NCI-H345 treated with DMSO at 0.1 percent for 48 hours (cell line): ENCODE results near the gene MAGEA12.
"Not testable (repeated sequence)": the region's sequence is repeated elsewhere in the genome, so short reads cannot be mapped to it uniquely, and the experiment has no call there.

Experiments
- DNase-seq: peaks from one replicate; lab custom pipeline; 2025; ENCODE audit not compliant: unreplicated experiment; lab: John Stamatoyannopoulos, UW

MAGEA12 gene

DNA sequence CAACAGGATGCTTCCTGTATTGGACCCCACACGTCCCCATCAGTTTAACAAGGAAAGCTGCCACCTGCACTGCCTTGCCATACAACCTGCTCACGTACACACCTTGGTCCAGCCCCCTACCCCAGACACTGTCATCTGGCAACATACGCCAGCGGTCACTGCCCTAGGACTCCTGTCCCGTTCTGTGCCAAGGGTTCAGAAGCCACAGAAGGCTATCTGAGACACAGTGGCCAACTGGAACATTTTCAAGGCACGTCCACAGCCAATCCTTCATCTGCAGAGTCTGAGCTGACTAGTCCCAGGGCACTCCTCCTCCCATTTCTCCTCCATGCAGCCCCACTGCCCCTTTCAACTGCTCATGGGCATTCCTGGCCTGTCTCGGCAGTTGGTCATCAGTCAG lies 28.0 kb downstream of the MAGEA12 start:
- not testable (repeated sequence) for DNase-seq

DNA sequence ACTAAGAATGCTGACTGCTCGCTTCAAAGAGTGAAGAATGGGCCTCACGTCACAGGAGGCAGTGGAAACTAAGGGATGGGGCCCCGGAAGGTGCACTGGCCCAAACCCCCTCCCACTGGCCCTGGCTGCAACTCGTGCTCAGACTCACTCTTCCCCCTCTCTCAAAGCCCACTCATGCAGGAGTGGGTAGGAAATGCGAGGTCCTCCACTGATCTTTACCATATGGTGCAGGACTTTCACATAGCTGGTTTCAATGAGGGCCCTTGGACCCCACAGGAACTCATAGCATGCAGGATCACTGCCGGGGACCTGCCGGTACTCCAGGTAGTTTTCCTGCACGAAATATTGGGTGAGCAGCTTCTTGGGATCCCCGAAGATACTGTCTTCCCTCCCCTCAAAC lies 33.0 kb downstream of the MAGEA12 start:
- not testable (repeated sequence) for DNase-seq

DNA sequence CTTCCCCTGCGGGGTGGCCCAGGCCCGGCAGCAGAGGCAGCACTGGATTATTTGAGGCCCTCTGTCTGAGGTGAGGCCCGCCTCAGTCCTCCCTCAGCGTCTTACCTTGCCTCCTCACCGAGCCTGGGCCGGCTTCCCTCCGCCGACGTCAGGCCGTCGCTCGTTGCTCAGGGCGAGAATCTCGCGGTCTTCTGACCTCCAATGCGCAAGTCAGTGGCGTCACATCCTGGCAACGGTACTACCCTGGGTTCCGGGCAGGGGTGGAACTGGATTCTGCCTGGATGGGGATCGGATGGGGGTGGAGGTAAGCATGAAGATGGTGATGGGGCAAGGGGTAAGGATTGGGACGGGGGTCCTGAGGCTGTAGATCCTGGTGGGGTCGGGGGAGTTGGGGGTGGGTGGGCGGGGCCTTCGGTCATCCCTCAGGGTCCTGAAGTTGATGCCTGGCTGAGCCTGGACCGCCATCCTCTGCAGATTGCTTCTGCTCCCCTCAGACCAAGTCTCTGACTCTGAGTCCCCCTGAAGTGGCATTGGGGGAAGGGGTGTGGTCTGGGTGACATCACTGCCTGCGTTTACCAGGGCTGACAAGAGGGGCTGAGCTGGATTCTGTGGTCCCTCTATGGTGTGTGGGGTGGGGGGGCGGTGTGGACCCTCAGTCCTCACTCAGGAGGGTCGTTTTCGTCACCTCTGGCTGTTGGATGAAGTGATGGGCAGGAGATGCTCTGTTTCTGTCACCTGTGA lies 36.2 kb downstream of the MAGEA12 start, which contains the start of gene MAGEA6:
Gene MAGEA6, minus strand, starts transcription at position 141 of the 741 bp plus-strand sequence. CDS start 2,039 bp downstream, outside the sequence.
- not testable (repeated sequence) for DNase-seq

DNA sequence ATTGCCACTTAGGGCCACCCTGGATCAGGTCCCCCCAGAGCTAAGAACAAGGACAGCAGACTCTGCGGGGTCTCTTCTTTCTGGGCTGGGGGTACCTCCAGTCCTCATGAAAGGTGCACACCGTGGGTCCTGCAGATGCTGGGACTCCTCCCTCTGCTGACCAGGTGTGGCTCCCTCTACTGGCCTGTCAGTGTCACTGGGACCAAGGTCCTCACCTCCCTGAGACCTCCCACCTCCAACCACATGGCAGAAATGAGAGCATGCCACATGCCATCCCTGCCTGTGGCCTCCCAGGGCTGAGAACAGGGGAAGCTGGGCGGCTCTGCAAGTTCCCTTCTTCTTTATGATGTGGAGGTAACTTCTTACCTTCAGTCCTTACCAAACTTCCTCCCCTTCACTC lies 53.5 kb downstream of the MAGEA12 start:
- DNase-seq = not testable (repeated sequence)
